Calu3 (cell line): Measurements from ENCODE around the gene PTOV1. TPM values are rescaled to one million over a fixed set of nuclear protein-coding genes. Genes with fewer than 3 reads are reported as not detected.
A peak's percentile ranks its signal among the peaks of the same experiment; 100 is the strongest.

Experiments used
- BruUV-seq: library from RNA; stranded (reverse); fragments of 400-500 nt; replicated peaks from 2 replicates; lab custom pipeline; 2021; lab: Mats Ljungman, UMichigan
- CTCF ChIA-PET: fragments of 300-600 bp; sonication (Branson Sonifier 250); formaldehyde crosslinking; loops from one replicate; lab custom pipeline; 2022; ENCODE audit warnings: antibody characterized with exemption; lab: Charles Lee
- DNase-seq: peaks from one replicate; pipeline ENCODE4 v3.0.0; 2022
- H3K27ac Mint-ChIP-seq: one replicate; pipeline ENCODE4 v1.8.0; 2022; ENCODE audit warnings: mixed read lengths; ENCODE audit not compliant: unreplicated experiment
- H3K27me3 Mint-ChIP-seq: one replicate; pipeline ENCODE4 v1.8.0; 2022; ENCODE audit warnings: mixed read lengths; ENCODE audit not compliant: unreplicated experiment
- H3K36me3 Mint-ChIP-seq: one replicate; pipeline ENCODE4 v1.8.0; 2022; ENCODE audit warnings: mild to moderate bottlenecking, moderate library complexity, mixed read lengths; ENCODE audit not compliant: insufficient read depth, unreplicated experiment
- H3K4me1 Mint-ChIP-seq: one replicate; pipeline ENCODE4 v1.8.0; 2022; ENCODE audit warnings: mild to moderate bottlenecking, low read depth, mixed read lengths; ENCODE audit not compliant: unreplicated experiment
- H3K4me3 Mint-ChIP-seq: one replicate; pipeline ENCODE4 v1.8.0; 2022; ENCODE audit warnings: mild to moderate bottlenecking, low read depth, moderate library complexity, mixed read lengths; ENCODE audit not compliant: unreplicated experiment
- H3K9me3 Mint-ChIP-seq: one replicate; pipeline ENCODE4 v1.8.0; 2022; ENCODE audit warnings: low read depth, mixed read lengths; ENCODE audit not compliant: unreplicated experiment
- intact Hi-C: fragments of 100-400 bp; cut with micrococcal nuclease; formaldehyde crosslinking; loops from one replicate; pipeline ENCODE4 v1.10.0; 2022; ENCODE audit not compliant: unreplicated experiment
- total RNA-seq: library from RNA; stranded (reverse); gene quantifications from 2 replicates; pipeline ENCODE4 v1.2.3, GENCODE V29; 2022
- TF ChIP-seq, protein P1 (sequence below): fragments of 200-600 bp; IDR thresholded peaks from one replicate; pipeline ENCODE4 v1.8.0; 2022; ENCODE audit warnings: antibody characterized with exemption; ENCODE audit not compliant: unreplicated experiment

Gene PTOV1
- total RNA-seq, 1 experiment from 2014 or later, result 256 TPM

DNA sequence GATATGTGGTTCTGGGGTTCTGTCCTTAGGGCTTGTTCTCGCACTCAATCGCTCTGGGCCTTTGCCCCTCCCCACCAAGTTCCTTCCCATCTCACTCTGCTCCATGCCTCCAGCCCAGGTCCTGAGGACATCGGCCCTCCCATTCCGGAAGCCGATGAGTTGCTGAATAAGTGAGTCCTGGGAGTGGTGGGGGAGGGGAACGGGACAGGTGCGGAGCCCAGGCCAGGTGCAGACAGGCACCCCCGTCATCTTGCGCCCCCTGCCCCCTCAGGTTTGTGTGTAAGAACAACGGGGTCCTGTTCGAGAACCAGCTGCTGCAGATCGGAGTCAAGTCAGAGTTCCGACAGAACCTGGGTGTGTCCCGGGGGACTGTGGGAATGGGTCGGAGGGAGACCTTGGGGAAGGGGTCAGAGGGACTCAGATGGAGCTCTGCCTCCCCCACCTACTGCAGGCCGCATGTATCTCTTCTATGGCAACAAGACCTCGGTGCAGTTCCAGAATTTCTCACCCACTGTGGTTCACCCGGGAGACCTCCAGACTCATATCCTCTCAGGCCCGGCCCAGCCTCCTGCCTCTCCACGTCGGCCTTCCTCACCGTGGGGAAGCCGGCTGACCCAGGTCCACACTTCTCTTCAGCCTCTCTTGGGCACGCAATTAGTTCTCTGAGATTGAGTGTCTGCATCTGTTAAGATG is 48.0 kb upstream of the PTOV1 start:
- no peaks in the 10 kb centered on the region for H3K4me1 Mint-ChIP-seq
- no peak for DNase-seq
- TF ChIP-seq, protein P1, sequence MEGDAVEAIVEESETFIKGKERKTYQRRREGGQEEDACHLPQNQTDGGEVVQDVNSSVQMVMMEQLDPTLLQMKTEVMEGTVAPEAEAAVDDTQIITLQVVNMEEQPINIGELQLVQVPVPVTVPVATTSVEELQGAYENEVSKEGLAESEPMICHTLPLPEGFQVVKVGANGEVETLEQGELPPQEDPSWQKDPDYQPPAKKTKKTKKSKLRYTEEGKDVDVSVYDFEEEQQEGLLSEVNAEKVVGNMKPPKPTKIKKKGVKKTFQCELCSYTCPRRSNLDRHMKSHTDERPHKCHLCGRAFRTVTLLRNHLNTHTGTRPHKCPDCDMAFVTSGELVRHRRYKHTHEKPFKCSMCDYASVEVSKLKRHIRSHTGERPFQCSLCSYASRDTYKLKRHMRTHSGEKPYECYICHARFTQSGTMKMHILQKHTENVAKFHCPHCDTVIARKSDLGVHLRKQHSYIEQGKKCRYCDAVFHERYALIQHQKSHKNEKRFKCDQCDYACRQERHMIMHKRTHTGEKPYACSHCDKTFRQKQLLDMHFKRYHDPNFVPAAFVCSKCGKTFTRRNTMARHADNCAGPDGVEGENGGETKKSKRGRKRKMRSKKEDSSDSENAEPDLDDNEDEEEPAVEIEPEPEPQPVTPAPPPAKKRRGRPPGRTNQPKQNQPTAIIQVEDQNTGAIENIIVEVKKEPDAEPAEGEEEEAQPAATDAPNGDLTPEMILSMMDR, result no peak
- no peak overlapping the region for H3K4me3 Mint-ChIP-seq
- H3K27me3 Mint-ChIP-seq, result no peaks in the 10 kb centered on the region
- BruUV-seq, result no TSS peak
- H3K36me3 Mint-ChIP-seq, result peaks cover 37% of the 10 kb centered on the region
- CTCF ChIA-PET, result no interaction called here
- intact Hi-C loops, result no loop called here
- no peak overlapping the region for H3K27ac Mint-ChIP-seq
- no peaks in the 10 kb centered on the region for H3K9me3 Mint-ChIP-seq

DNA sequence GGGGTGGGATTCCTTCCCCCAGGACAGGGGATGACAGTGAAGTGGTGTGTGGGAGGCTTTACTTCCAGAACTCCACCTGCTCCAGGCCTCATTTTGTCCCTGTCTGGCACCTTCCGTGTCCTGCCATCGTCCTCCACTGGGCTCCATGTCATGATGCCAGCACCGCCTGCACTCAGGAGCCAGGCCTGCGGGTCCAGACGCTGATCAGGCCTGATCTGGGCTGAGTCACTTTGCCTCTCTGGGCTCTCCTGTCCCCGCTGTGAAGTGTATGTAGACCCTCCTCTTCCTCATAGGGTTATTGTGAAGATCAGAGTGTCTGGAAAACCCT is 47.5 kb upstream of the PTOV1 start:
- BruUV-seq, result no TSS peak
- Mint-ChIP-seq H3K27ac (no peak overlapping the region), H3K9me3 (no peaks in the 10 kb centered on the region), H3K4me3 (no peak overlapping the region), H3K27me3 (no peaks in the 10 kb centered on the region), H3K4me1 (no peaks in the 10 kb centered on the region), H3K36me3 (peaks cover 38% of the 10 kb centered on the region)
- TF ChIP-seq, protein P1, result no peak
- CTCF ChIA-PET, result no interaction called here
- intact Hi-C loops, result no loop called here
- no peak for DNase-seq

DNA sequence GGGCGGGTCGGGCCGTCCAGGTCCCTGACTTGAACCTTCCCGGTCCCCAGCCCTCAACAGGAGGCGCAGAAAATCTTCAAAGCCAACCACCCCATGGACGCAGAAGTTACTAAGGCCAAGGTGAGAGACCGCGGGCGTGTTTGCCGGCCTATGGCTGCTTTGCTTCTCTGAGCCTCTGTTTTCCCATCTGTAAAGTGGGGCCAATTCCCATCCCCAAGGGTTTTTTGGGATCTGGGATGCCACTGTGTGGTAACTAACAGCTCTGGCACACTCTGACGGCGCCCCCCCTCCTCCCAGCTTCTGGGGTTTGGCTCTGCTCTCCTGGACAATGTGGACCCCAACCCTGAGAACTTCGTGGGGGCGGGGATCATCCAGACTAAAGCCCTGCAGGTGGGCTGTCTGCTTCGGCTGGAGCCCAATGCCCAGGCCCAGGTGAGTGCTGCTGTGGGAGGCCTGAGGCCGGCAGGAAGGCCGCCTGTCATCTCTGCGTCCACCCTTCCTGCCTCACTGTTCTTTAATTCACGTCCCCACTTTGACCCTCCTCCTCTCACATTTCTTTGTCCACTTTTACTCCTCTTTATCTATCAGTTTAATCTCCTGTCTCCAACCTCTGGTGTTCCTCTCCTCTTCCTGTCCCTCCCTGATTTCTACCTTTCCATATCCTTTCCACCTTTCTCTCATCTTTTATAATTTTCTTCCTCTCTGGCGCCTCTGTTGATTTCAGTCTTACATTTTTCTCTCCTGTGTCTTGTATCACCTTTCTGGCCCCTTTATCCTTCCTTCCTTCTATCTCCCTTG is 44.9 kb upstream of the PTOV1 start:
- CTCF ChIA-PET, result no interaction called here
- Mint-ChIP-seq H3K4me3 (no peak overlapping the region), H3K9me3 (no peaks in the 10 kb centered on the region), H3K27ac (peak overlapping the region; percentile 3), H3K36me3 (peaks cover 43% of the 10 kb centered on the region), H3K27me3 (no peaks in the 10 kb centered on the region), H3K4me1 (no peaks in the 10 kb centered on the region)
- BruUV-seq, result TSS peak; percentile 26
- no peak for DNase-seq
- intact Hi-C loops, result no loop called here
- TF ChIP-seq, protein P1, result no peak

- H3K4me3 Mint-ChIP-seq, result no peak overlapping the region
- no peaks in the 10 kb centered on the region for H3K9me3 Mint-ChIP-seq
- BruUV-seq, result no TSS peak
- no peak for DNase-seq
- H3K27me3 Mint-ChIP-seq, result no peaks in the 10 kb centered on the region
- CTCF ChIA-PET, result no interaction called here
- H3K36me3 Mint-ChIP-seq, result peaks cover 43% of the 10 kb centered on the region
- intact Hi-C loops, result no loop called here
- no peaks in the 10 kb centered on the region for H3K4me1 Mint-ChIP-seq
- H3K27ac Mint-ChIP-seq, result peak overlapping the region; percentile 3
- TF ChIP-seq, protein P1, result no peak
These were observed 44.4 kb upstream of the PTOV1 start for GRCh38 chr19:49806620-49806959.
